Measurements from ENCODE around the gene DOCK10.

GRCh38 chr2:225032246-225032645 is 10.0 kb downstream of the DOCK10 start:
- TF ChIP-seq, protein P1, sequence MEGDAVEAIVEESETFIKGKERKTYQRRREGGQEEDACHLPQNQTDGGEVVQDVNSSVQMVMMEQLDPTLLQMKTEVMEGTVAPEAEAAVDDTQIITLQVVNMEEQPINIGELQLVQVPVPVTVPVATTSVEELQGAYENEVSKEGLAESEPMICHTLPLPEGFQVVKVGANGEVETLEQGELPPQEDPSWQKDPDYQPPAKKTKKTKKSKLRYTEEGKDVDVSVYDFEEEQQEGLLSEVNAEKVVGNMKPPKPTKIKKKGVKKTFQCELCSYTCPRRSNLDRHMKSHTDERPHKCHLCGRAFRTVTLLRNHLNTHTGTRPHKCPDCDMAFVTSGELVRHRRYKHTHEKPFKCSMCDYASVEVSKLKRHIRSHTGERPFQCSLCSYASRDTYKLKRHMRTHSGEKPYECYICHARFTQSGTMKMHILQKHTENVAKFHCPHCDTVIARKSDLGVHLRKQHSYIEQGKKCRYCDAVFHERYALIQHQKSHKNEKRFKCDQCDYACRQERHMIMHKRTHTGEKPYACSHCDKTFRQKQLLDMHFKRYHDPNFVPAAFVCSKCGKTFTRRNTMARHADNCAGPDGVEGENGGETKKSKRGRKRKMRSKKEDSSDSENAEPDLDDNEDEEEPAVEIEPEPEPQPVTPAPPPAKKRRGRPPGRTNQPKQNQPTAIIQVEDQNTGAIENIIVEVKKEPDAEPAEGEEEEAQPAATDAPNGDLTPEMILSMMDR (IDR thresholded peaks at IDR 0.05; ENCODE audit: low read depth, low read length) = no peak
- TF ChIP-seq POLR2A (IDR thresholded peaks at IDR 0.05; ENCODE audit: extremely low read depth, insufficient read length) = no peak
